Activated T-cell treated with anti-CD3 and anti-CD28 coated beads, Interleukin-2, amount 50 U/mL, for 4 hours (primary cell): ENCODE measurements around the gene RXRA. TPM values are rescaled to one million over a fixed set of nuclear protein-coding genes. Genes with fewer than 3 reads are reported as not detected.

Source experiments
- ATAC-seq, 2 donors: fragments of 200-7000 bp; cut with Tn5 transposase; one replicate each; pipeline ENCODE4 v1.10.0; 2021
- DNase-seq: peaks from one replicate; pipeline ENCODE4 v3.0.0-alpha.2; 2020
- H3K27me3 Mint-ChIP-seq: one replicate; pipeline ENCODE4 v1.8.0; 2021; ENCODE audit warnings: low read depth, mixed read lengths
- H3K36me3 Mint-ChIP-seq: one replicate; pipeline ENCODE4 v1.8.0; 2022; ENCODE audit warnings: mixed read lengths; ENCODE audit not compliant: insufficient read depth
- H3K4me1 Mint-ChIP-seq: one replicate; pipeline ENCODE4 v1.8.0; 2021; ENCODE audit warnings: low read depth, mixed read lengths
- H3K4me3 Mint-ChIP-seq: one replicate; pipeline ENCODE4 v1.8.0; 2021; ENCODE audit warnings: mild to moderate bottlenecking, moderate library complexity, mixed read lengths
- H3K9me3 Mint-ChIP-seq: one replicate; pipeline ENCODE4 v1.8.0; 2021; ENCODE audit warnings: mixed read lengths
- total RNA-seq, 3 donors: library from RNA; stranded (reverse); gene quantifications; one replicate each; pipeline ENCODE4 v1.2.1, GENCODE V29; 2021

Gene RXRA
- total RNA-seq, 3 donors from 2014 or later, result 4.7 to 7.6 (median 4.7) TPM

DNA sequence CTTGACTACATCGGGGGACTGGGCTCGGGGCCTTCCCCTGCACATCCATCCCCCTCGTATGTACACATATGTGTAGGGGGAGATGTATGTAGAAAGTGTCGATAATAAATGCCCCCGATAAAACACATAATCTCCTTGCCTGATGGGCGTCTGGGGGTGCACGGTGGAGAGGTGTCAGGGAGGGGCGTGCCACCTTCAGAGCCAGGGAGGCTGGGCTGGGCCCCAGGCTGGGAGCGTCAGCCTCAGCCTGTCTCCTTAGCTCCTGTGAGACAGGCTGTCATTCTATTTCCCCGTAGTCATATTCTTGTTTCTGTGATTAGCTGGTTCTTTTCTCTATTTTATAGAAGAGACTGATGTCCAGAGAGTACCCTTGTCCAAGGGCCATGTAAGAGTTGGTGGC lies 4.7 kb upstream of the RXRA start:
- Mint-ChIP-seq H3K4me3 (no peak overlapping the region), H3K36me3 (no peaks in the 10 kb centered on the region), H3K4me1 (peaks cover 10% of the 10 kb centered on the region), H3K9me3 (no peaks in the 10 kb centered on the region), H3K27me3 (peaks cover 3% of the 10 kb centered on the region)
- DNase-seq (no peak), ATAC-seq (no peak)

DNA sequence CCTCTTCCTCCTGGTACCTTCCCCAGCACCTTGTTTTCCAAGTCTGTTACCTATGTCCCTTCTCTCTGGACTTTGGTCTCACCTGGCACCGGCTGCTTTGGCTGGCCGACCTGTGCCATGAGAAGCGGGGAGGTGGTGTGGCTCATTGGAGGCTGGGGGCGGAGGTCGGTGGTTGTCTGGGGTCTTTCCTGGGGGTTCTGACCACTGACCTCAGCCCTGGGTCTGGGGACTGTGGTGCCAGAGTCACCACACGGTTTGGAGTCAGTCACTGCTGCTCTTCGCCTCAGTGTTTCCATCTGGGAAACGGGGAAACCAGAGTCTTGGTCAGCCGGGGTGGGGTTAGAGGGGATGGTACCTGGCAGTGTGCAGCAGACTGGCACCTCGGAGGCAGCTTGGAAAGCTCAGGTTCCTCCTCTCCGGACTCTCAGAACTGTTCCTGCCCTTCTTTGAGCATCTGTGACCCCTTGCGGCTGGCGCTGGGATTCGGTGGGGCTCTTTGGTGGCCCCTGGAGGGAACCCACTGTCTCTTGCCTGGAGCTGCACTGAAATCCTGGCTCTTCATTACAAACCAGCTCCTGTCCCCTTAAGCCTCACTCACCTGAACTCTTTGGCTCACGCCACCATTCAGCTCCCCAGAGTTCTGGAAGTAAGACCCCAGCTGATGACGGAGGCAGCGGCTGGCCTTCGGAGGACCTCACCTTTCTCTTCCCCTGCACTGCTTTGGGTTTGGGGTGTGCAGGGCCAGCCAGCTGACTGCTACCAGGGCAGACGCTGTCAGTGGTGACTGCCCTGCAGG lies 4.1 kb upstream of the RXRA start:
- Mint-ChIP-seq H3K36me3 (no peaks in the 10 kb centered on the region), H3K27me3 (peaks cover 3% of the 10 kb centered on the region), H3K4me1 (peaks cover 11% of the 10 kb centered on the region), H3K9me3 (no peaks in the 10 kb centered on the region), H3K4me3 (no peak overlapping the region)
- DNase-seq, result no peak
- ATAC-seq, result no peak

DNA sequence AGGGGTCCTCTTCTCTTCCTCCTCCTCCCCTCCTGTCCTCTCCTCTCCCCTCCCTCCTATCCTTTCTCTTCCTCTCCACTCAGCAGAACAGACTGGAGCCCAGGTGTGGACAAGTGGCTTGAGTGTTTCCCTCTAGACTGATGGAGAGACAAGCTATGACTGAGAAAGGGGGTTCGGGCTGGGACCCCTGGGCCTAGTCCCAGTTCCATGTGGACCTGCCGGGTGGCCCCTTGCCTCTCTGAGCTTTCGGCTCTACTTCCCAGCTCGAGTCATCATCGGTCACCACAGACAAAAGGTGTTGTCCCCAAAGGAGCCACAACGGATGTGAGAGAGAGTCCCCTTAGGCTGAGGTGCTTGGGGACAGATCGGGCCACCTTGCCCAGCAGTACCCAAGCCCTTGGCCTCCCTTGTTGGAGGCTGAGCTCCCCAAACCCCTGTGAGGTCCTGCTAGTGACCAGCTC lies 3.4 kb upstream of the RXRA start:
- Mint-ChIP-seq H3K9me3 (no peaks in the 10 kb centered on the region), H3K4me3 (no peak overlapping the region), H3K27me3 (no peaks in the 10 kb centered on the region), H3K4me1 (peaks cover 15% of the 10 kb centered on the region), H3K36me3 (no peaks in the 10 kb centered on the region)
- DNase-seq, result no peak
- no peak for ATAC-seq

DNA sequence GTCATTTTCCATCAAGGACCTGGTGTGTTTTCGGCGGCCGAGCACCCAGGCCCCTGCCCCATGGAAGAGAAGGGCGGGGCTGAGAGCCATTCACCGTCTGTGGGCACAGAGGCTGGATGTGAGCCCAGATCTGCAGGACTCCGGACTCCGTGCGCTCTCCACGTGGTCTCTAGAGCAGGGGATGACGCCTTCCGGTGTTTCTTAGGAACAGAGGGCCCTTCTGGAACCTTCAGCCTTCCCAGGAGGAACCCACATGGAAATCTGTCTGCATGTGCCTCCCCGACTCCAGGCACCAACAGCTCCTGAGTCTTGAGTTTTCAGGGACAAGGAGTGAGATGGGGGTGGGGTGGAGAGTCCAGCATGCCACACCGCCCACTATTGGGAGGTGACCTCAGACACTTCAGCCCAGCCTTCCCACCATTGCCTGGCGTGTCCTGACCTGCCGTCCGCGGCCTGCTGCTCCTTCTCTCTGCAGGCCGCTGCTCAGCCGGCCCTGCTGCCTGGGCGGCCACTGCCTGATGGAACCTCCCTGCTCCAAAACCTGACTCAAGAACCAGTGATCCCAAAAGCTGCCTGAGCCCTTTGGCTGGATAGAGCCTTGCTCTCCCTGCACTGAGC lies 2.4 kb upstream of the RXRA start:
- H3K9me3 Mint-ChIP-seq, result no peaks in the 10 kb centered on the region
- ATAC-seq, result no peak
- peak overlapping the region; percentile 66 for H3K4me3 Mint-ChIP-seq
- peaks cover 17% of the 10 kb centered on the region for H3K4me1 Mint-ChIP-seq
- H3K36me3 Mint-ChIP-seq, result no peaks in the 10 kb centered on the region
- DNase-seq, result no peak
- peaks cover 3% of the 10 kb centered on the region for H3K27me3 Mint-ChIP-seq

DNA sequence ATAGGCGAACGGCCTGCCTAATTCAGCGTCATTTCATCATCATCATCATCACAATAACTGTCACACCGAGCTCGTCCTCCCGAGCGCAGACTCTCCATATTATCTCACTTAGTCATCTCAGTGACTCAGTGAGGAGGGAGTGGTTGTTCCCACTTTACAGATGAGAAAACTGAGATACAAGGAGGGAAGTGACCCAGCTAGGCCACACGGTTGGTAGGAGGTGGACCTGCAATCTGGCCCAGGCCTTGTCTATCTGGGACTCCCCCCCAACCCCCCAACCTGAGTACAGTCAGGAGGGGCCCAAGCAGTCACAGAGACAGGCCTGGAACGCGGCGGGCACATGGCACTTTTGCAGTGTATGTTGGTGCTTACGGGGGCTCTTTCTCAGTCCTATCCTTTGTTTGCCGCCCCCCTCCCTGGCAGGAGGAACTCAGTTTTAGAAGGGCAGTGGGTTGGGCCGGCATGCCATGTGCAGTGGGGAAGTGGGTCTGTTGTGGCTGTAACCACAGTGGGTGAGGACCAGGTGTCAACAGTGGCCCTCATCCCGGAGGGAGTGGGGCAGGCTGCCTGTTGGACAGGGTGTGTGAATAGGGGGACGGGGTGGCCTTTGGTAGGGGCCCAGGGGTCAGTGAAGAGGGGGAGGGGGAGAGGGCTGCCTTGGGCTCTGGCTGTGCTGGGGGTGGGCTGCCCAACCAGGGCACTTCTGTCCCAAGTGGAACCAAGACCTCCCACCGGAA lies 1.7 kb upstream of the RXRA start:
- ATAC-seq (peak; percentile 33 to 34), DNase-seq (no peak)
- peaks cover 17% of the 10 kb centered on the region for H3K4me1 Mint-ChIP-seq
- peak overlapping the region; percentile 66 for H3K4me3 Mint-ChIP-seq
- no peaks in the 10 kb centered on the region for H3K9me3 Mint-ChIP-seq
- no peaks in the 10 kb centered on the region for H3K36me3 Mint-ChIP-seq
- H3K27me3 Mint-ChIP-seq, result peaks cover 3% of the 10 kb centered on the region

DNA sequence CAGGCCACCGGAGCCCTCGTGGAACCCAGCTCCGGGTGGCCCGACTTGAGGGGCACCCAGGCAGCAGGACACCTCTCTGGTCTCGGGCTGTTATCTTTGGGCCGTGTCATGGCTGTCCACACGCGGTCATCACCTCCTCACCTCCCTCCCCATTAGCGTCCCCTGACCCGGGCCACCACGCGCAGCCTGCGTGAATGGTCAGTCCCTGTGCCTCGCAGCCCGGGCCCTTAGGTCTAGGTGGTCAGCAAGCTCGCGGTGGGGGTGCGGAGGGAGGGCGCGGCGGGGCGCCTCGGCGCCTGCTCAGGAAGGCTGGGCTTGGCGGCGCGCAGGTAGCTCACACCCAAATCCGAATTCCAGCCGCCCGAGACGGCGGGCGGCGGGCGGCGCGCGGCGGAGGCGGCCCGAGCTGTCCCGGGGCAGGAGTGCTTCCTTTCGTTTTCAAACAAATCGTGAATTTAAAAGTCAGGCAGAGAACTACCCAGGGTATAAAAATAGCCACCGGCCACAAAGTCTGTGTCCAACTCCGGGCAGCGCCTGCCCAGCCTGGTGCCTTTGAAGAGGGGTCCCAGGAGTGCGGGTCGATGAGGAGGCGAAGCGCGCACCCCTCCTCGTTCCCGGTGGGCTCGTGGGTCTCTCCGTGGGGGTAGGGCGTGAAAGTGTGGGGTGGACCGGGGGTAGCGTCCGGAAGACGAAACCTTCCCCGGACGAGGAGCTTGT lies 1.0 kb upstream of the RXRA start:
- peaks cover 3% of the 10 kb centered on the region for H3K27me3 Mint-ChIP-seq
- no peaks in the 10 kb centered on the region for H3K36me3 Mint-ChIP-seq
- DNase-seq (no peak), ATAC-seq (peak in 1 of 2 donors; percentile 24)
- H3K4me3 Mint-ChIP-seq, result peak overlapping the region; percentile 76
- H3K9me3 Mint-ChIP-seq, result no peaks in the 10 kb centered on the region
- peaks cover 17% of the 10 kb centered on the region for H3K4me1 Mint-ChIP-seq

DNA sequence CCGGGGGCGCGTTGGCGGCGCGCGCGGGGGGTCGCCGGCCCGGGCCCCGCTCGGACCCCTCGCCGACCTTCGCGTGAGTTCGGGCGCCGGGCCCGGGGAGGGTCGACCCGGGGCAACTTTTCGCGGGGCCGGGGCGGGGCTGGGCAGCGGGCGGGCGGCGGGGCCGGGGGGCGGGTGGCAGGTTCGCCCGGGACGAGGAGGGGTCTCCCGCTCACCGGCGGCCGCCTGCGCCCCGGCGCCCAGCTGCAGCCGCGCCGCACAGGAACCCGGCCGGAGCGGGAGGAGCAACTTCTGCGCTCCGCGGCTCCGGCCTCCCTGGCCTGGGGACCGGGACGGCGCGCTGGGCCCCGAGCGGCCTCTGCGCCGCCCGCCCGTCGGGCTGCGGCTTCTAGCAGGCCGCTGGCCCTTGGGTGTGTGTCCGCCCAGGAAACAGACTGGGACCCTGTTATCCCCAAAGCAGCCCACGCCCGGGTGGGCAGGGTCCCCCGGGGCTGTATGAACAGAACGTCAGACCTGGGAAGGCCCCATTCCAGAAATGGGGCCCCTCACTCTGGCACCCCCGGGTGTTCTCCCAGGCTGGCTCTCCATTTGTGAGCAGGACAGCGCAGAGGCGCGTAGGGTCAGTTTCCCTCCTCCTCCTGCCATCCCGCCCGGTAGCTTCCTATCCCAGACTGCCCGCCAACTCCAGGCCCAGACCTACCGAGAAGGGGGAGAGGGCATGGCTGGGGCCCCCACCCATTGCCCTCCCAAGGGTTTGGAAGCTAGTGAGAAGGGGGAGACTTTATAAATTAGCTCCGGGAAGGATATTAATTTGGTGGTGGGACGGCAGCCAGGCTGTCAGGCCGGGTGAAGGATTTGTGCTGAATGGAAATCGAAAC lies 708 bp downstream of the RXRA start:
- H3K27me3 Mint-ChIP-seq, result peaks cover 3% of the 10 kb centered on the region
- H3K4me3 Mint-ChIP-seq, result peak overlapping the region; percentile 64
- H3K36me3 Mint-ChIP-seq, result no peaks in the 10 kb centered on the region
- H3K4me1 Mint-ChIP-seq, result peaks cover 17% of the 10 kb centered on the region
- no peaks in the 10 kb centered on the region for H3K9me3 Mint-ChIP-seq
- DNase-seq (no peak), ATAC-seq (no peak)

DNA sequence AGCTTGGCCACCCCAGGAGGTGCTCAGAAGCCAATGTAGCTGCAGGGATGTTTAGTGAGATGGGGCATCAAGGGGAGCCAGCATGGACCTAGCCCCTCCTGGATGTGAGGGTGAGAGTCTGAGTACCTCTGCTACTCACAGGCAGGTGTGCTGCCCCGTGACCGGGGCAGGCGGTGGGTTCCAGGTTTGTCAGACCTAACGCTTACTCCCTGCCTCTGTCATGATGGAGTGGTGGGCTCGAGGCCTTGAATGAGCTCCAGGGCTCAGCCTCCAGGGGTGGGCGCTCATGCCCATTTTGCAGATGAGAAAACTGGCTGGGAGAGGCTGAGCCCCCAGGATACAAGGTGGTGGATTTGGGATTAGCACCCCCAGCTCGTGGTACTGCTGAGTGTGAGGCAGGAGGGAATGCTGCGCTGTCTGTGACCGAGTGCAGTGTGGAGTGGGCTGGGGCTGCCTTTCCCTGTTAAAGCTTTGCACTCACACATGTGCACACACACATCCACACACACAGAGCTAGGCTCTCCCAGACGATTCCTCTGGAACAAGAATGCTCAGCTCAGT lies 1.5 kb downstream of the RXRA start:
- H3K36me3 Mint-ChIP-seq, result no peaks in the 10 kb centered on the region
- H3K9me3 Mint-ChIP-seq, result no peaks in the 10 kb centered on the region
- peak overlapping the region; percentile 64 for H3K4me3 Mint-ChIP-seq
- no peak for ATAC-seq
- H3K4me1 Mint-ChIP-seq, result peaks cover 17% of the 10 kb centered on the region
- peaks cover 3% of the 10 kb centered on the region for H3K27me3 Mint-ChIP-seq
- no peak for DNase-seq

DNA sequence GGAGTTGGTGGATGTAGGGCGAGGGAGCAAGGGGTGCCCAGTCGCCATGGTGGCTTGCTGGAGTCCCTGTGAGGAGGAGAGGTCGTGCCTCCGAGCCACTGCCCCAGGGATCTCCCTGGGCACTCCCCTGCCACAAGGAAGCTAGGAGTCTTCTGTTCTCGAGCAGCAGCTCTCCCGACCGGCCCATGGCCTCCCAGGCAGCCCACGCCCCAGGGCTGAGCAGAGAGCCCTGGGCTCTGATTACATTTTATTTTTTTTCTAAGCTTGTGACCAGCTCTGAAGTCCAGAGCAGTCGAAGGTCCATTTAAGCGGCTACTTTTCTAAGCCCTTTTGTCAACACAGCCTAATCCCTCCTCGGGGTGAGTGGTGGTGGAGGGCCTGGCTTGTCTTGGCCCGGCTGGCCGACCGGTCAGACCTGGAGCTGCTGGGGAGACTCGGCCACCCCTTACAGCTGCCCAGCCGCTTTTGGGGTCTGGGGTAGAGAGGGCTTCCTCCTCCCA lies 2.1 kb downstream of the RXRA start:
- ATAC-seq (no peak), DNase-seq (no peak)
- Mint-ChIP-seq H3K27me3 (peaks cover 3% of the 10 kb centered on the region), H3K4me3 (no peak overlapping the region), H3K36me3 (no peaks in the 10 kb centered on the region), H3K4me1 (peaks cover 17% of the 10 kb centered on the region), H3K9me3 (no peaks in the 10 kb centered on the region)

DNA sequence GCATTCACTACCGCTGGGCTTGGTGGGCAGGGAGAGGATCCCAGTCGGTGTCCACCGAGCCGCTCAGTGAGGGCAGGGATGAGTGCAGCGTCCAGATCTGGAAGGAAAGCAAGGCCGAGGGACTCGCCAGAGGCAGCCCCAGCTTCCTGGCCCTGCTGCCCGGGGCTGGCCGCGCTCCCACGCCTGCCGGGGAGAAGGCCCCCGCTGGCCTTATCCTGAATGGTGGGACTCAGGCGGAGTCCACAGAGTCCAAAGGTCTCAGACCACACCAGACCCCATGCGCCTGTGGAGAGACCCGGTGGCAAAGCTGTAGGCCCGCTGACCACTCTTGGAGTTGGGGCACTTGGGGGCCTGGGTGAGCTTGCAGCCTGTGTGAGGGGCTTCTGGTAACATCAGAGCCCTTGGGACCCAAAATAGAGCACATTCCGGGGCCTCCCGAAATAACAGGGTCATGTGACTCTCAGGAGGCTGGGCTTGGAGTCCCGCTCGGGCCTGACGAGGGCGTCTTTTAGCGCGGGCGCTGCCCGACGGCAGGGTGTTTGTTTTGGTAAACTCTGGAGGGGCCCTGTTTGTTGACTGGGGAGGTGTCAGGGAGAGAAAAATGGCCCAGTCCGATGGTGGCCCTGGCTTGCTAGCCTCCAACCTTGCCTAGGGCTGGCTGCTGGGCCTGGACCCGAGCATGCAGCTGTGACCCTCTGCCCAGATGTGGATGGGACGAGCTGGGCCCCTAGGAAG lies 2.8 kb downstream of the RXRA start:
- H3K36me3 Mint-ChIP-seq, result no peaks in the 10 kb centered on the region
- DNase-seq, result no peak

DNA sequence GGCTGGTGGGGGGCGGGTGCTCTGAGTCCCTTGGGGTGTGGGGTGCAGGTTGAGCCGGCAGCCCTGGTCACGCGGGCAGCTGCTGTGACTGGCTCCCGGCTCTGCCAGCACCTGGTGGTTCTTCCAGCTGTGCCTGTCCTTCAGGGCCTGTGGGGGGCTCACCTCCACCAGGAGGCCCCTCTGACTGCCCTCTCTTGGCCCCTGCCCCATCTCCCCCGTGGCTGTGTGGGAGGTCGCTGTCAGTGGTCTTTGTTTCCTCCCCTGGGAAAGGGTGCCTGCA lies 3.3 kb downstream of the RXRA start:
- no peaks in the 10 kb centered on the region for H3K36me3 Mint-ChIP-seq
- no peak overlapping the region for H3K4me3 Mint-ChIP-seq
- ATAC-seq (no peak), DNase-seq (no peak)
- peaks cover 12% of the 10 kb centered on the region for H3K4me1 Mint-ChIP-seq
- H3K27me3 Mint-ChIP-seq, result peaks cover 3% of the 10 kb centered on the region
- no peaks in the 10 kb centered on the region for H3K9me3 Mint-ChIP-seq

More for the DNA sequence above, 2.8 kb downstream of the RXRA start:
- Mint-ChIP-seq H3K9me3 (no peaks in the 10 kb centered on the region), H3K4me3 (no peak overlapping the region), H3K4me1 (peaks cover 17% of the 10 kb centered on the region), H3K27me3 (peaks cover 3% of the 10 kb centered on the region)
- ATAC-seq, result no peak

DNA sequence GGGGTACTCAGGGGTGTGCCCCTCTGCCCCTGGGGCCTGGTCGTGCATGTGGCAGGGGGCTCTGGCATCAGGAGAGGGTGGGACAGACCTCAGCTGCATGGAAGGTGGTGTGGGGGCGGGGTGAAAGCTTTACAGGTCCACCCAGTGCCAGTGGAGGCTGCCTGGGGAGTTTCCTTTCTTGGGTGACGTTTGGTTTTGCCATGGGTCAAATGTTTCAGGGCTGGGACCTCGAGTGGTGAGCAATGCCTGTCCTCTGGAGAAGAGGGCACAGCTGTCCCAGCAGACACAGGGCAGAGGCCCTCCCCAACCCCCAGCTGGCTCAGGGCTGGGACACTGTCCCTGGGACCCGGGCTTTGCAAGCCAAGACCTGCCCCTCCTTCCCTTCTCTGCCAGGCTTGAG lies 3.6 kb downstream of the RXRA start:
- DNase-seq (no peak), ATAC-seq (no peak)
- peaks cover 3% of the 10 kb centered on the region for H3K27me3 Mint-ChIP-seq
- no peak overlapping the region for H3K4me3 Mint-ChIP-seq
- H3K4me1 Mint-ChIP-seq, result peaks cover 9% of the 10 kb centered on the region
- no peaks in the 10 kb centered on the region for H3K36me3 Mint-ChIP-seq
- no peaks in the 10 kb centered on the region for H3K9me3 Mint-ChIP-seq

DNA sequence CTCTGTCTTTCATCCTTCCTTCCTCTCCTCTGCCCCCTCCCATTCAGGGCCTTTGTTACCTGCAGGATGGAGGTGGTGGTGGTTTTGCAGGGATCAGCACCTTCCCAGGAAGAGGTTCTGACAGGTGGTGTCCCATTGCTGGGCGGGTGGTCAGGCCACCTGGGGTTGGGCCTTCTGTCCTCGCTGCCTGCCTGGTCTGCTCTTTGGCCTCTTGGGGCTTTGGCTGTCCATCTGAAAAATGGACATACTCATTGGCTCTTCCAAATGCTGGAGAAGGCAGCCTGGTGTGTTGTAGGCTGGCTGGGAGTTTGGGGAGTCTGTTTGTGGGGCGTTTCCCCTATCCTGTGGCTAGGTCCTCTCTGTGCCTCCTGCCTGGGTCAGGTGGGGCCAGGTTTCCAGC lies 4.3 kb downstream of the RXRA start:
- H3K4me1 Mint-ChIP-seq, result peaks cover 7% of the 10 kb centered on the region
- DNase-seq, result no peak
- no peaks in the 10 kb centered on the region for H3K9me3 Mint-ChIP-seq
- H3K36me3 Mint-ChIP-seq, result no peaks in the 10 kb centered on the region
- H3K27me3 Mint-ChIP-seq, result peaks cover 3% of the 10 kb centered on the region
- no peak overlapping the region for H3K4me3 Mint-ChIP-seq
- no peak for ATAC-seq
